Kidney (tissue), 14 donors: ENCODE measurements around the gene RELT. TPM values are rescaled to one million over a fixed set of nuclear protein-coding genes. Genes with fewer than 3 reads are reported as not detected.

Experiments used
- DNase-seq, 5 donors: peaks; one replicate each; pipeline ENCODE4 v3.0.0-alpha.2; 2013 to 2020
- FAIRE-seq: peaks from 2 replicates; lab custom pipeline; 2012; peaks lifted over from hg19 to GRCh38; lab: Jason Lieb, UNC
- H3K27ac ChIP-seq, 2 donors: one replicate each; pipeline ENCODE4 v1.7.0; 2013; ENCODE audit warnings: low read depth in 2 of 2, low read length in 2 of 2, inconsistent platforms in 1 of 2
- H3K27me3 ChIP-seq: one replicate; pipeline ENCODE4 v1.7.1; 2013; ENCODE audit warnings: low read length, inconsistent platforms; ENCODE audit not compliant: control insufficient read depth, insufficient read depth
- H3K36me3 ChIP-seq, 3 donors: one replicate each; pipeline versions ENCODE4 v1.7.0 to v1.7.1; 2013; ENCODE audit warnings: low read length in 3 of 3, control low read depth in 1 of 3, inconsistent platforms in 1 of 3; ENCODE audit not compliant: insufficient read depth in 3 of 3, control insufficient read depth in 2 of 3
- H3K4me1 ChIP-seq, 3 donors: one replicate each; pipeline versions ENCODE4 v1.7.0 to v1.7.1; 2013; ENCODE audit warnings: low read length in 3 of 3, inconsistent platforms in 1 of 3, low read depth in 1 of 3; ENCODE audit not compliant: control insufficient read depth in 2 of 3, insufficient read depth in 2 of 3
- H3K4me3 ChIP-seq, 3 donors: one replicate each; pipeline versions ENCODE4 v1.7.0 to v1.8.1; 2013; ENCODE audit warnings: low read length in 3 of 3, control low read depth in 1 of 3, inconsistent platforms in 1 of 3
- H3K9ac ChIP-seq, 3 donors: one replicate each; pipeline versions ENCODE4 v1.7.0 to v1.7.1; 2013; ENCODE audit warnings: low read length in 3 of 3, control low read depth in 1 of 3, inconsistent platforms in 1 of 3
- H3K9me3 ChIP-seq, 3 donors: one replicate each; pipeline versions ENCODE4 v1.7.0 to v1.7.1; 2013; ENCODE audit warnings: low read length in 3 of 3, control low read depth in 1 of 3, inconsistent platforms in 1 of 3; ENCODE audit not compliant: control insufficient read depth in 2 of 3, insufficient read depth in 1 of 3
- CTCF ChIP-seq: IDR thresholded peaks from 3 replicates; pipeline ENCODE4 v1.5.1; 2012; ENCODE audit warnings: mild to moderate bottlenecking, moderate library complexity, borderline replicate concordance; ENCODE audit not compliant: insufficient read depth; ENCODE audit errors: extremely low read depth
- intact Hi-C: fragments of 100-400 bp; cut with DNase I; formaldehyde crosslinking; loops from one replicate; pipeline ENCODE4 v1.11.1; 2022
- polyA plus RNA-seq: library from polyadenylated mRNA; stranded (reverse); fragments of 350-450 nt; fragmentation: Illumina TruSeq; extraction: RNeasy Lipid Tissue Mini Kit (QIAGEN cat#74804); gene quantifications from one replicate; pipeline ENCODE4 v1.2.3, GENCODE V29; 2014; ENCODE audit warnings: low read depth, low replicate concordance; ENCODE audit not compliant: insufficient read depth
- total RNA-seq: library from RNA; stranded (reverse); fragmentation: NEBNext Ultra II Directional; extraction: Animal tissue kit (Norgen Biotek cat#: 25700); gene quantifications from one replicate; pipeline ENCODE4 v1.2.1, GENCODE V29; 2021
- donor health status: control.
- donor health status: control.
- donor health status: control.
- donor health status: control.
- donor health status: control.
- donor health status: DM: yes; HTN: yes; CAD: no.
- donor health status: Normal renal cell carcinoma (clear cell type).

RELT gene
- total and polyA plus RNA-seq, 2 donors from 2014 or later, result 1.0 to 8.7 TPM

- Histone ChIP-seq H3K27me3 (no peaks in the 10 kb centered on the region), H3K4me3 (no peak overlapping the region), H3K4me1 (no peaks in the 10 kb centered on the region), H3K36me3 (no peaks in the 10 kb centered on the region), H3K9ac (no peak overlapping the region), H3K27ac (no peak overlapping the region), H3K9me3 (no peaks in the 10 kb centered on the region)
- no peak for TF ChIP-seq CTCF
- DNase-seq (peak in 1 of 5 donors; percentile 14), FAIRE-seq (no peak)
- intact Hi-C loops, result no loop called here
Observed at GRCh38 chr11:73439002-73439843, 63.0 kb downstream of the RELT start.

DNA sequence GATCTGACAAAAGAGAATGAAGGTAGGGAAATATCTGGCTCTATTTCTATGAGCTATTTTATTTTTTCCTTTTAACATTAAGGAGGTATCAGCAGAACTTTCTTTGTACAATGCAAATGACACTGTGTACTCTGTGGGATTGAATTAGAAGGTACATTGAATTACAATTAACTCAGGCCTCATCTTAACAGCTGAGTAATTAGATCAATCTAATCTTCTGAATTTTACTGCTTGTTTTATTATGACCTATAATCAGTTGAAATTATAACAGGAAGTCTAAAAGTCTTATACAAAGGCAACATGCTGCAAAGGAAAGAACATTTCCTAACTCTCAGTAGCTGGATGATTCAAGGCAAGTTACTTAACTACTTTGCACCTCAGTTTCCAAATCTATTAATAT lies 69.8 kb downstream of the RELT start:
- FAIRE-seq, result no peak
- H3K36me3 ChIP-seq, result no peaks in the 10 kb centered on the region
- TF ChIP-seq CTCF, result no peak

DNA sequence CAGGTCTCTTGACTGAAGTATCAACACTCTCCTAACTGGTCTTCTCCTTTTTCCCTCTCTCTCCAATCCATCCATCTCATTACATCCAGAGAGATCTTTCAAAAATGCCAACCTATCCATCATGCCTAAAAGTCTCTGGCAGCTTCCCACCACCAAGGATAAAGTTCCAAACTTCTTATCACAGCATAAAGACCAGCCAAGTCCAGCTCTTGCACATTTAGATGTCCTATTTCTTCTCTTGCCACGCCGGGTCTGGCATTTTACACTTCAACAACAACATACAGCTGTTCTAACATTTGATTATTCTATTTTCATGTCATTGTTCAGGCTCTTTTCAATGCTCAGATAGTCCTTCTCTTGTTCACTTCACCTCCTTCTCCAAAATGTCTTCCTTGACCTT lies 70.6 kb downstream of the RELT start:
- FAIRE-seq, result no peak
- no peak for TF ChIP-seq CTCF
- H3K36me3 ChIP-seq, result no peaks in the 10 kb centered on the region
- H3K4me1 ChIP-seq, result peaks cover 0 to 3% (median 0%) of the 10 kb centered on the region in 3 donors
- H3K27me3 ChIP-seq, result no peaks in the 10 kb centered on the region
- no peak overlapping the region for H3K27ac ChIP-seq
- H3K9ac ChIP-seq, result no peak overlapping the region
- no peak overlapping the region for H3K4me3 ChIP-seq
- DNase-seq, result no peak
- H3K9me3 ChIP-seq, result no peaks in the 10 kb centered on the region
- intact Hi-C loops, result no loop called here

More for the DNA sequence above, 69.8 kb downstream of the RELT start:
- Histone ChIP-seq H3K9ac (no peak overlapping the region), H3K4me1 (peaks cover 0 to 3% (median 0%) of the 10 kb centered on the region in 3 donors), H3K9me3 (no peaks in the 10 kb centered on the region), H3K27me3 (no peaks in the 10 kb centered on the region), H3K27ac (no peak overlapping the region), H3K4me3 (no peak overlapping the region)
- no peak for DNase-seq
- intact Hi-C loops, result no loop called here

Other genes with a start within 250 kb of the RELT start
- 58.7 TPM for gene FCHSD2, start 234.1 kb upstream of the RELT start, total RNA-seq
- gene FCHSD2, start 234.1 kb upstream of the RELT start, polyA plus RNA-seq, result 8.0 TPM
- gene P2RY2, start 158.1 kb upstream of the RELT start, total RNA-seq, result 9.7 TPM
- gene P2RY2, start 158.1 kb upstream of the RELT start, polyA plus RNA-seq, result 1.3 TPM
- gene P2RY6, start 104.1 kb upstream of the RELT start, total RNA-seq, result 17.9 TPM
- 6.7 TPM for gene P2RY6, start 104.1 kb upstream of the RELT start, polyA plus RNA-seq
- gene ARHGEF17, start 68.1 kb upstream of the RELT start, total RNA-seq, result 68.2 TPM
- 36.6 TPM for gene ARHGEF17, start 68.1 kb upstream of the RELT start, polyA plus RNA-seq
- gene FAM168A, start 221.7 kb downstream of the RELT start, total RNA-seq, result 38.1 TPM
- 8.9 TPM for gene FAM168A, start 221.7 kb downstream of the RELT start, polyA plus RNA-seq